Measurements from ENCODE around the gene MRC2. TPM values are rescaled to one million over a fixed set of nuclear protein-coding genes. Genes with fewer than 3 reads are reported as not detected.

MRC2 gene
- total and polyA plus RNA-seq, 2 of the 13 experiments (the other 11 are each of a cell fraction or from before 2014, with no cell fraction given), result not detected

- no peak for TF ChIP-seq HINFP (CRISPR knock-in tag; IDR thresholded peaks at IDR 0.05; ENCODE audit: low read depth)
These were observed 90.4 kb downstream of the MRC2 start (continued) for GRCh38 chr17:62717889-62718288.

DNA sequence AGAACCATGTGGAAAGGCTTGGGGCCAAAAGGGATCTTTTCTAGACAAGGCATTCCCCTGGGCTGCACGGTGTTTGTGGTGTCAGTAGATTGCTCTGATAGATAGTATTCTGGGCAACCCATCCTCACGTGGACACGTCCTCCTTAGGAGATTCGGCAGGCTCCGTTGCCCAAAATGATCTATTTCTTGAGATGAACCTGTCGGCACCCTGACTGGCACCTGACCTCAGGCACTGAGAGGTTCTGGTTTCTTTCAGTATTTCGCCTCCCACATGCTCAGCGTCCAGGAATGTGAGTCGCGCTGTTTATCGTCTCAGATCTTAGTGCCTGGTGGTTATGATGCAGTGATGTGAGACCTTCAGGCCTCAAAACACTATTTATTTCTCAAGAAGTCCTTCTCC, 91.0 kb downstream of the MRC2 start:
- H3K36me3 ChIP-seq (replicated peaks in 1 of 2; ENCODE audit: control insufficient read depth in 1 of 2, insufficient read depth in 2 of 2, low read length in 2 of 2), result no peaks in the 10 kb centered on the region
- POLR2A ChIA-PET, result no interaction called here
- H2AFZ ChIP-seq (ENCODE audit: low read length), result no peak overlapping the region
- no TSS peak for BruUV-seq (replicated peaks)
- no peak overlapping the region for H3K4me2 ChIP-seq (ENCODE audit: low read depth, low read length)
- CTCF ChIA-PET (ENCODE audit: low intra/inter-chr PET ratio, low total read pairs), result no interaction called here
- no peak overlapping the region for H3K9ac ChIP-seq (ENCODE audit: insufficient read depth, low read depth, low read length)
- intact Hi-C loops (cut with micrococcal nuclease; ENCODE audit: unreplicated experiment), result no loop called here
- H3K27me3 ChIP-seq (ENCODE audit: control insufficient read depth in 1 of 2, insufficient read depth in 2 of 2, low read length in 2 of 2), result peaks cover 2 to 46% of the 10 kb centered on the region in 2 experiments
- FAIRE-seq, result no peak
- H3K27ac ChIP-seq (ENCODE audit: extremely low read length, insufficient read depth, low read length), result no peak overlapping the region
- no peak for ATAC-seq
- H3K9me3 ChIP-seq (ENCODE audit: low read length), result no peaks in the 10 kb centered on the region
- in situ Hi-C loops (cut with HindIII; ENCODE audit: extremely low pct_ligation_motif_present, low pct_unique_long_range_greater_than_20kb), result no loop called here
- no peaks in the 10 kb centered on the region for H3K79me2 ChIP-seq (ENCODE audit: insufficient read depth, low read length)
- no peaks in the 10 kb centered on the region for H4K20me1 ChIP-seq (ENCODE audit: insufficient read depth, low read length)
- 0 out of 2 replicates have a peak, but pooled peaks cover 6% of the 10 kb centered on the region for H3K4me1 ChIP-seq (ENCODE audit: insufficient read depth, low read length)
- TF ChIP-seq NFRKB (IDR thresholded peaks at IDR 0.05), result no peak
- TF ChIP-seq, protein P1, sequence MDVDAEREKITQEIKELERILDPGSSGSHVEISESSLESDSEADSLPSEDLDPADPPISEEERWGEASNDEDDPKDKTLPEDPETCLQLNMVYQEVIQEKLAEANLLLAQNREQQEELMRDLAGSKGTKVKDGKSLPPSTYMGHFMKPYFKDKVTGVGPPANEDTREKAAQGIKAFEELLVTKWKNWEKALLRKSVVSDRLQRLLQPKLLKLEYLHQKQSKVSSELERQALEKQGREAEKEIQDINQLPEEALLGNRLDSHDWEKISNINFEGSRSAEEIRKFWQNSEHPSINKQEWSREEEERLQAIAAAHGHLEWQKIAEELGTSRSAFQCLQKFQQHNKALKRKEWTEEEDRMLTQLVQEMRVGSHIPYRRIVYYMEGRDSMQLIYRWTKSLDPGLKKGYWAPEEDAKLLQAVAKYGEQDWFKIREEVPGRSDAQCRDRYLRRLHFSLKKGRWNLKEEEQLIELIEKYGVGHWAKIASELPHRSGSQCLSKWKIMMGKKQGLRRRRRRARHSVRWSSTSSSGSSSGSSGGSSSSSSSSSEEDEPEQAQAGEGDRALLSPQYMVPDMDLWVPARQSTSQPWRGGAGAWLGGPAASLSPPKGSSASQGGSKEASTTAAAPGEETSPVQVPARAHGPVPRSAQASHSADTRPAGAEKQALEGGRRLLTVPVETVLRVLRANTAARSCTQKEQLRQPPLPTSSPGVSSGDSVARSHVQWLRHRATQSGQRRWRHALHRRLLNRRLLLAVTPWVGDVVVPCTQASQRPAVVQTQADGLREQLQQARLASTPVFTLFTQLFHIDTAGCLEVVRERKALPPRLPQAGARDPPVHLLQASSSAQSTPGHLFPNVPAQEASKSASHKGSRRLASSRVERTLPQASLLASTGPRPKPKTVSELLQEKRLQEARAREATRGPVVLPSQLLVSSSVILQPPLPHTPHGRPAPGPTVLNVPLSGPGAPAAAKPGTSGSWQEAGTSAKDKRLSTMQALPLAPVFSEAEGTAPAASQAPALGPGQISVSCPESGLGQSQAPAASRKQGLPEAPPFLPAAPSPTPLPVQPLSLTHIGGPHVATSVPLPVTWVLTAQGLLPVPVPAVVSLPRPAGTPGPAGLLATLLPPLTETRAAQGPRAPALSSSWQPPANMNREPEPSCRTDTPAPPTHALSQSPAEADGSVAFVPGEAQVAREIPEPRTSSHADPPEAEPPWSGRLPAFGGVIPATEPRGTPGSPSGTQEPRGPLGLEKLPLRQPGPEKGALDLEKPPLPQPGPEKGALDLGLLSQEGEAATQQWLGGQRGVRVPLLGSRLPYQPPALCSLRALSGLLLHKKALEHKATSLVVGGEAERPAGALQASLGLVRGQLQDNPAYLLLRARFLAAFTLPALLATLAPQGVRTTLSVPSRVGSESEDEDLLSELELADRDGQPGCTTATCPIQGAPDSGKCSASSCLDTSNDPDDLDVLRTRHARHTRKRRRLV (CRISPR knock-in tag; IDR thresholded peaks at IDR 0.05), result no peak
- TF ChIP-seq MEIS1 (CRISPR knock-in tag; IDR thresholded peaks at IDR 0.05; ENCODE audit: borderline replicate concordance), result no peak
- no peak for TF ChIP-seq CCDC6 (CRISPR knock-in tag; IDR thresholded peaks at IDR 0.05)
- no peak for TF ChIP-seq NFYB (CRISPR knock-in tag; IDR thresholded peaks at IDR 0.05)
- no peak for TF ChIP-seq POLR2AphosphoS2 (IDR thresholded peaks at IDR 0.05; ENCODE audit: low read depth, low read length)
- no peak for TF ChIP-seq CBX2 (IDR thresholded peaks at IDR 0.05; ENCODE audit: low read depth, low read length)
- TF ChIP-seq CBX2 (CRISPR knock-in tag; IDR thresholded peaks at IDR 0.05; ENCODE audit: low read depth), result no peak
- TF ChIP-seq CHD4 (IDR thresholded peaks at IDR 0.05; ENCODE audit: borderline replicate concordance, low read length), result no peak
- no peak for TF ChIP-seq ZNF703 (CRISPR knock-in tag; IDR thresholded peaks at IDR 0.05; ENCODE audit: borderline replicate concordance)
- no peak for TF ChIP-seq NRL (CRISPR knock-in tag; IDR thresholded peaks at IDR 0.05; ENCODE audit: borderline replicate concordance)
- TF ChIP-seq ZFP36L2 (CRISPR knock-in tag; IDR thresholded peaks at IDR 0.05), result no peak
- no peak for TF ChIP-seq SOX6 (IDR thresholded peaks at IDR 0.05)
- no peak for TF ChIP-seq SOX6 (CRISPR knock-in tag; IDR thresholded peaks at IDR 0.05)
- no peak for TF ChIP-seq RAD21 (CRISPR knock-in tag; IDR thresholded peaks at IDR 0.05)
- no peak for TF ChIP-seq PAF1 (CRISPR knock-in tag; IDR thresholded peaks at IDR 0.05)
- no peak for TF ChIP-seq ZKSCAN8 (CRISPR knock-in tag; IDR thresholded peaks at IDR 0.05; ENCODE audit: borderline replicate concordance)
- no peak for TF ChIP-seq ZNF614 (CRISPR knock-in tag; IDR thresholded peaks at IDR 0.05; ENCODE audit: borderline replicate concordance)
- DNase-seq (ENCODE audit: low spot score), result no peak
- 24% methylated on average over 11 of the region's 11 CpGs for WGBS (ENCODE audit: low lambda C conversion rate)
- H3K4me3 ChIP-seq (replicated peaks in 1 of 3; ENCODE audit: insufficient read depth in 1 of 3, low read depth in 2 of 3, low read length in 3 of 3), result no peak overlapping the region

Data from HepG2 (cell line).